HG03159 (cell line): ENCODE results near the gene PCYT1B.
"Not testable (repeated sequence)": the region's sequence is repeated elsewhere in the genome, so short reads cannot be mapped to it uniquely, and the experiment has no call there.

Experiments used
- ATAC-seq: cut with Tn5 transposase; IDR thresholded peaks from one replicate; pipeline ENCODE4 v1.9.1; 2021; ENCODE audit warnings: mild to moderate bottlenecking, moderate library complexity; ENCODE audit not compliant: unreplicated experiment

PCYT1B gene

DNA sequence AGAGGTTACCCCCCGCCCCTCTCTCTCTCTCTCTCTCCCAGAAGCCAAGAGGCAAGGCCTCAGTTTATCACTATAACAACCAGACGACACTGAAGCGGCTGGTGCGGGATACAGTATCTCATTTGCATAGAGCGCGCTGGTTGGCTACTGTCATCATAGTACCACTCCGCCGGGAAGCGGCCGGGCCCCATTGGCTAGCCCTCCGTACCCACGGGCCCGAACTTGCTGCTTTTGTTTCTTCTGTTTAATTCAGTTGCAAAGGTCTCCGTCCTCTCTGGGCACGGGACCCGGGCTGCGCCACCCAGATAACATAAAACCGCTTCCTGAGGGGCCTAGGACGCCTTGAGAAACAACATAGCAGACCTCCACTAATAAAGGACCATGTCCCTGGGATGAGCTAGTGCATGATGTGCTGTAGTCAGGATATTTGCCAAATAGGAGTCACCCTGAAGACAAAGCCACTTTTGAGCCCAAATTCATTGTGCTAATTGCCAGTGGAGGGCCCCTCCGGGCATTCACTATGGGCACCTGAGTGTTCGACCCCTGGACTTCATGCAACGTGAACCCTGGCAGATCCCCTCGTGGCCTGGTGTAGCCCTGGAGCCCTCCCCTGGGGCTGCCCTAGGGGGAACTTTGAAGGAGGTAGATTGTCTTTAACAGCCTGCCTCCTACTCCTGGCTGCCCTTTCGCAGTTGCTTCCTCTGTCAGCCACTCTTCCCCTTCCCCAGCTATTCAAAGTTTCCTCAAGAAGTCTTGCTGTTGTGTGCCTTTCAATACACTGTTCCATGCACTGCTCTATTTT is at the start of gene PCYT1B:
TSS of gene PCYT1B (minus strand) at position 91 of the 802 bp plus-strand sequence. CDS start 242 bp downstream, outside the sequence.
- ATAC-seq, result peak; percentile 75

GRCh38 chrX:24696294-24696693 is 49.1 kb upstream of the PCYT1B start:
- no peak for ATAC-seq

GRCh38 chrX:24694825-24695224 is 47.7 kb upstream of the PCYT1B start:
- ATAC-seq, result no peak

GRCh38 chrX:24693453-24694202 is 46.5 kb upstream of the PCYT1B start, which contains the start of gene POLA1:
POLA1 (plus strand) TSS chrX:24693918; CDS start chrX:24693962, 44 bp downstream.
- peak; percentile 92 for ATAC-seq

DNA sequence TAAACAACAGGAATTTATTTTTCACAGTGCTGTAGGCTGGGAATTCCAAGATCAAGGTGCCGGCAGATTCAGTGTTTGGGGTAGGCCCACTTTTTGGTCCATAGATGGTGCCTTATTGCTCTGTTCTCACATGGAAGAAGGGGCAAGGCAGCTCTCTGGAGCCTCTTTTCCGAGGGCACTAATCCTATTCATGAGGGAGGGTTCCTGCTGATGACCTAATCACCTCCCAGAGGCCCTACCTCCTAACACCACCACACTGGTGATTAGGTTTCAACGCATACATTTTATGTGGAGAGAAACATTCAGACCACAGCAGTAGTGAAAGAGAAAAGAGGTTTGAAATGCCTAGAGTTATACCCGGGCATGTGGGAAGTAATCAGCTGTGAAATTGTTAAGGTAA is 45.2 kb upstream of the PCYT1B start:
- no peak for ATAC-seq

DNA sequence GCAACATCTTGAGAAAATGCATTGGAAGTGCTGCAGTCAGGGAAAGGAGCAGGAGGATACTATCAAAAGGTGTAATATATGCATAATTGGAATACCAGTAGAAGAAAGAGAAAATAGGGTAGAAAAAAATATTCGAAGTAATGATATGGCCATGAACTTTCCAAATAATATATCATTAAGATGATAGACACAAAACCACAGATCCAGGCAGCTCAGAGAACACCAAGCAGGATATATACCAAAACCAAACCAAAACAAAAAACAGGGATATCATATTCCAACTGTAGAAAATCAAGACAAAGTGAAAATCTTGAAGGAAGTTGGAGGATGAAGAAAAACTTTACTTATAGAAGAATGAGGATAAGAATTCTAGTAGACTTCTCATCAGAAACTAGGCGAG is 36.9 kb upstream of the PCYT1B start:
- ATAC-seq, result no peak

DNA sequence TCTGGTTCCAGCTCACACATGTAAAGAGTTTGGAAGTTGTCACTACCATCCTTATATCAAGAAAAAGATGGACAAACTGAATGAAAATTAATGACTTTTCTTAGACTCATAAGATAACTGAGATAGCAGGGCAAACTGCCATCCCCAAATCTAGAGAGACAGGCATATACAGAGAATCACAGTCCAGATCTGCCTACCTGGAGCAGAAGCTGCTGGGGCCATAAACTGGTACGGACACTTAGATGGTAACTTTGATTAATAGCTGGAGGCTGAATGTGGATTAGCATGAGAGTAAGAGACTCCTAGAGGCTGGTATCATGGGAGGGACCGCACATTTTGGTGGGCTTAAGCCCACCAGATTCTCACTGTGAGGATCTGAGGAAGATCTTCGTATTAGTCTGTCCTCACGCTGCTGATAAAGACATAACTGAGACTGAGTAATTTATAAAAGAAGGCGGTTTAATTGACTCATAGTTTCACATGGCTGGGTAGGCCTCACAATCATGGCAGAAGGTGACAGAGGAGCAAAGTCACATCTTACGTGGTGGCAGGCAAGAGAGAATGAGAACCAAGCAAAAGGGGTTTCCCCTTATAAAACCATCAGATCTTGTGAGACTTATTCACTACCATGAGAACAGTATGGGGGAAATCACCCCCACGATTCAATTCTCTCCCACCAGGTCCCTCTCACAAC is 35.7 kb upstream of the PCYT1B start:
- ATAC-seq, result no peak

- ATAC-seq, result peak; percentile 61
These were observed 29.4 kb upstream of the PCYT1B start for GRCh38 chrX:24676403-24677024.

DNA sequence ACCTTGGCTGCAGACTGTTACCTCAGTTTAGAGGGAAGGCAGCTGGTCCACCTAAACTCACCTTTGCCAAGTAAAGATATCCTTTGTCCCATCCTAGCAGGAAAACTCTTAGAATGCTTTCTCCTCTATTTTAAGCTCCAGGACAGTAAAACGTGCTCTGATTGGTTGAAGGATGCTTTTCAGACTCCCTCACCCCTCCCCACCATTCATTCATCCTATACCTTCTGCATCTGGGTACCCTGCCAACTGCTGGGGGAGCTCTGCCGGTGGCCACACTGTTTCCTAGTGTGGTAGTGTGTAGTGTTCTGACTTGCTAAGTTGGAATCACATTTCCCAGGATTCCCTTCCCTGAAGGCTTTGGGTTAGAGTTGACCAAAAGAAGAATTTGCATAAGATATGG is 26.3 kb upstream of the PCYT1B start:
- no peak for ATAC-seq

- no peak for ATAC-seq
These were observed 25.6 kb upstream of the PCYT1B start for GRCh38 chrX:24672701-24673190.

DNA sequence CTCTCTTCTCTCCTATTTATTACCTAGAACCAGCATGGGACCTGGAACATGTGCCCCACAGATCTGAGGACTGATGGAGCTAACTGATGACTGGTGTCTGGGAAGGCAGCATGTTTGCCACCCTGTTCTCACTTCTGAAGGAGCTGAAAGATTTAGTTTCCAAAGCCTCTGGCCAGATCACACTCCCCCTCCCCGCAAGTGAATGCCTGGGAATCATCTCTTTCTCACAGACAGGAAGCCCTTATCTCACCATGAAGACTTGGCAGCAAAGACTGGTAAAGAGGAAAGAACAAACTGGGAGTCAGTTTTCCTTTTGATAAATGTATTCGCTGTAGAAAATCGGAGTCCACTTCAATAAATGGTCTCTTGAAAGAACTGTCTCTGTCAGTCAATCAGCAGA is 21.0 kb upstream of the PCYT1B start:
- no peak for ATAC-seq

DNA sequence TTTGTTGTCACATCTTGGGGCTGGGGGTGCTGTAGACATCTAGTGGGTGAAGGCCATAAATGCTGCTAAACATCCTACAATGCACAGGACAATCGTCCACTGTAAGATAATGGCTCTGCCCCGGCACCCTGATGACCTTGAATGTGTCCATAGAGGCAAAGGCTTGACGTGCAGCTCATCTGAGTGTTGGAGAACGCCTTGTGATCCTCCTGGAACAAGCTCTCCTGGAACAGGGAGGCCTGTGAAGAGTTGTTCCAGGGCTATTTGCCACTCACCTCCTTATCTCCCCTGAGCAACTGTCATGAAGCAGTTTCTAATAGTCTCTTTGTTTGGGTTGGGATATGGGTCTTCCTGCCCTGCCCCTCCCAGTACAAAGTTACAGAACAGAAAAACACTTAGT is 15.2 kb upstream of the PCYT1B start:
- no peak for ATAC-seq

- ATAC-seq, result no peak
These were observed 14.1 kb upstream of the PCYT1B start for GRCh38 chrX:24661292-24661691.

- ATAC-seq, result no peak
These were observed 12.5 kb upstream of the PCYT1B start for GRCh38 chrX:24659646-24660045.

GRCh38 chrX:24659106-24659505 is 12.0 kb upstream of the PCYT1B start:
- ATAC-seq, result no peak

GRCh38 chrX:24658421-24658820 is 11.3 kb upstream of the PCYT1B start:
- ATAC-seq, result no peak

GRCh38 chrX:24657671-24658386 is 10.7 kb upstream of the PCYT1B start:
- ATAC-seq, result no peak

DNA sequence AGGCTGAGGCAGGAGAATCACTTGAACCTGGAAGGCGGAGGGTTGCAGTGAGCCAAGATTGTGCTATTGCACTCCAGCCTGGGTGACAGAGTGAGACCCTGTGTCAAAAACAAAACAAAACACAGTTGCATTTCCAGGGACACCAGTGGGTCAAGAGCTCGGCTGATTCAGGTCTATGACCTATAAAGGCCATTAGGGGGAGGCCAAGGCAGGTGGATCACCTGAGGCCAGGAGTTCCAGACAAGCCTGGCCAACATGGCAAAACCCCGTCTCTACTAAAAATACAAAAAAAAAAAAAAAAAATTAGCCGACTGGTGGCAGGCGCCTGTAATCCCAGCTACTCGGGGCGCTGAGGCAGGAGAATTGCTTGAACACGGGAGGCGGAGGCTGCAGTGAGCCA is 8.5 kb upstream of the PCYT1B start:
- ATAC-seq, result not testable (repeated sequence)

DNA sequence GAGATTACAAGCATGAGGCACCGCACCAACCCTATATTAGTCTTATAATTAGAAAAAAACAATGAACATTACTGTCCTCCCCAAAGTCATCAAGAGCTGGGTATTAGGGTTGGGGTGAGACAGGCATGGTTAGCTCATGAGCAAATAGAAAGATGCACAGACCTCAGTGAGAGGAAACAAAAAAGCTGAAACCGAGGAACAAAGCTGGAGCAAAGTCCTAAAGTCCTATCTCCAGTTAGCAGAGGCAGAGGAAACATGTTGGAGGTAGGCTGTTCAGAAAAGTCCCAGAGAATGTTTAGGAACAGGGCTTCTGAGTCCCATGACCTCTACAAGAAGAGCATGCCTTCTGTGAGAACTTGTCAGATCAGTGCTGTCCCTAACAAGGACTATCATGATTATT is 4.6 kb upstream of the PCYT1B start:
- ATAC-seq, result no peak

- no peak for ATAC-seq
These were observed 1.3 kb upstream of the PCYT1B start for GRCh38 chrX:24648495-24648894.
